Caco-2 (cell line): ENCODE results near the gene FKBP7. TPM values are rescaled to one million over a fixed set of nuclear protein-coding genes. Genes with fewer than 3 reads are reported as not detected.
A peak's percentile ranks its signal among the peaks of the same experiment; 100 is the strongest.

Source experiments
- BruUV-seq: library from RNA; stranded (reverse); fragments of 400-500 nt; replicated peaks from 2 replicates; lab custom pipeline; 2021; lab: Mats Ljungman, UMichigan
- CTCF ChIA-PET: fragments of 300-600 bp; sonication (Branson Sonifier 250); formaldehyde crosslinking; loops from one replicate; lab custom pipeline; 2022; ENCODE audit warnings: antibody characterized with exemption; lab: Charles Lee
- POLR2A ChIA-PET: fragments of 300-600 bp; sonication (Branson Sonifier 250); formaldehyde crosslinking; loops from one replicate; lab custom pipeline; 2022; ENCODE audit warnings: antibody characterized with exemption; lab: Charles Lee
- DNase-seq, 2 experiments: peaks; one replicate each; pipeline versions ENCODE4 v3.0.0 to v3.0.0-alpha.2; 2020 to 2022
- H3K27me3 ChIP-seq: replicated peaks from 2 replicates; pipeline ENCODE4 v1.6.0; 2011; ENCODE audit warnings: low read length; ENCODE audit not compliant: control insufficient read depth, insufficient read depth
- H3K36me3 ChIP-seq: 2 replicates; pipeline ENCODE4 v1.5.1; 2011; ENCODE audit warnings: low read length; ENCODE audit not compliant: control insufficient read depth, insufficient read depth
- H3K4me1 ChIP-seq: fragments of 250-450 bp; sonication (Bioruptor Pico); 2 replicates; pipeline ENCODE4 v1.5.1; 2020; ENCODE audit warnings: mild to moderate bottlenecking
- H3K4me3 ChIP-seq: 2 replicates; pipeline ENCODE4 v1.5.1; 2011; ENCODE audit warnings: low read depth, mild to moderate bottlenecking, control low read depth, low read length
- H3K9me3 ChIP-seq: fragments of 250-450 bp; sonication (Bioruptor Pico); 2 replicates; pipeline ENCODE4 v1.5.1; 2020; ENCODE audit warnings: mild to moderate bottlenecking, moderate library complexity
- H3K27ac Mint-ChIP-seq: one replicate; pipeline ENCODE4 v1.8.0; 2022; ENCODE audit warnings: mixed read lengths; ENCODE audit not compliant: unreplicated experiment
- H3K27me3 Mint-ChIP-seq: one replicate; pipeline ENCODE4 v1.8.0; 2022; ENCODE audit warnings: mixed read lengths; ENCODE audit not compliant: insufficient read depth, unreplicated experiment
- H3K36me3 Mint-ChIP-seq: one replicate; pipeline ENCODE4 v1.8.0; 2022; ENCODE audit warnings: mild to moderate bottlenecking, mixed read lengths; ENCODE audit not compliant: insufficient read depth, unreplicated experiment
- H3K4me1 Mint-ChIP-seq: one replicate; pipeline ENCODE4 v1.8.0; 2022; ENCODE audit warnings: low read depth, mixed read lengths; ENCODE audit not compliant: unreplicated experiment
- H3K4me3 Mint-ChIP-seq: one replicate; pipeline ENCODE4 v1.8.0; 2022; ENCODE audit warnings: mild to moderate bottlenecking, moderate library complexity, mixed read lengths; ENCODE audit not compliant: unreplicated experiment
- H3K9me3 Mint-ChIP-seq: one replicate; pipeline ENCODE4 v1.8.0; 2022; ENCODE audit warnings: mixed read lengths; ENCODE audit not compliant: unreplicated experiment
- intact Hi-C: fragments of 100-400 bp; cut with micrococcal nuclease; formaldehyde crosslinking; loops from one replicate; pipeline ENCODE4 v1.10.0; 2022; ENCODE audit not compliant: unreplicated experiment
- total RNA-seq: library from RNA; stranded (reverse); gene quantifications from 2 replicates; pipeline ENCODE4 v1.2.3, GENCODE V29; 2022
- TF ChIP-seq, protein P1 (sequence below), 2 experiments: fragments of 200-600 bp in 1 of 2; IDR thresholded peaks; 1 replicate in 1 of 2; 2 replicates in 1 of 2; pipeline versions ENCODE4 v1.5.1 to v1.8.0; 2011 to 2022; ENCODE audit warnings: antibody characterized with exemption in 1 of 2, control low read depth in 1 of 2, inconsistent platforms in 1 of 2, low read depth in 1 of 2, low read length in 1 of 2, mild to moderate bottlenecking in 1 of 2, moderate library complexity in 1 of 2; ENCODE audit not compliant: insufficient read depth in 1 of 2, severe bottlenecking in 1 of 2, unreplicated experiment in 1 of 2

The FKBP7 gene
- total RNA-seq, 1 experiment from 2014 or later, result 2.4 TPM

DNA sequence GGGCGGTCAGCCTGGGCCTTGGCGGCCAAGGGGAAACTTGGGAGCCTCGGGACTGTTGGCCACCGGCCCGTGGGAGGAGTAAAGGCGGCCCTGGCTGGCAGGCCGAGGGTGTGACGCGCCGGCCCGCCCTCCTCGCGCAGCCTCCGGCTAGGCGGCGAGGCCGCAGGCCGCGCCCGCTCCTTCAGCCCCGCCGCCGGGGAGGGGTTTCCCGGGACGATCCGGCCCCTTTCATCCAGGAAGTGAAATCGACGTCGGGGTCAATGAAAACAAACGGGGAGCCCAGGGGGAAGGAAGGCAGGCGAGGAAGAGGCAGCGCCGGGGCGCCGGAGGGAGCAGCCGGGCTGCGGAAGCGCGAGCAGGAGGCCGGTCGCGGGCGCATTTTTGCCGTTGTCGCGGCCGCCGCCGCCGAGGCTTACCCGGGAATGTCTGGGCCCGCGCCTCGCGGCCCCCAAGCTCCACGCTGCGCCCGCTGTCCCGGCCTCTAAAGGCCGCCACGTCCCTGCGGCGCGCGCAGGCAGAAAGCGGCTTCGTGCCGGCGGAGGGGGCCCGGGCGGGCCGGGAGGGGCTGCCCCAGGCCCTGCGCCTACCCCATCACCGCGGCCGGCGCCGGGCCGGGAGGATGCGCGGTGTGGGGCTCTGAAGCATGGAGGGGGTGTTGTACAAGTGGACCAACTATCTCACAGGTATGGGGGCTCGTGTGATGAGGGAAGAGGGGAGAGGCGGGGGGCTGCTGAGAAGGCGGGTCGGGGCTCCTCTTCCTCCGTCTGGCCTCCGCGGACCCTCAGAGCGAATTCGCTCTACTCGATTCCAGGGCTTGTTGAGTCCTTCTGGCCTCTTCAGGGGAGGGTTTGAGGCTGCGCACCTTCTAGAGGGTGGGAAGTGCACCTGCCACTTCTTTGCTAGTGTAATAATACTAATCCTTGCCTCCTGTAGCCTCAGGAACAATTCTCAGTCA, 2.1 kb upstream of the FKBP7 start, which contains the start of gene PLEKHA3:
Gene PLEKHA3, plus strand, starts transcription at position 231 of the 955 bp plus-strand sequence. Its CDS starts 413 bp downstream, at position 644.
- no peaks in the 10 kb centered on the region for H3K36me3 ChIP-seq
- POLR2A ChIA-PET, result interaction anchor here (1.5 kb wide), 1 partner anchor 29 kb away, joined by 22 read pairs; the partner anchor contains the start of genes PJVK and PRKRA
- peak within 1 kb of the TSS; percentile 60 for H3K4me3 ChIP-seq
- no peaks in the 10 kb centered on the region for H3K27me3 Mint-ChIP-seq
- no peaks in the 10 kb centered on the region for H3K27me3 ChIP-seq
- peaks cover 5% of the 10 kb centered on the region for H3K4me1 Mint-ChIP-seq
- no TSS peak for BruUV-seq
- H3K4me1 ChIP-seq, result peaks cover 7% of the 10 kb centered on the region; the same call in 1 of the 2 replicates
- no peaks in the 10 kb centered on the region for H3K9me3 Mint-ChIP-seq
- peak within 1 kb of the TSS; percentile 96 for H3K27ac Mint-ChIP-seq
- H3K36me3 Mint-ChIP-seq, result peaks cover 18% of the 10 kb centered on the region
- H3K9me3 ChIP-seq, result no peaks in the 10 kb centered on the region
- TF ChIP-seq, protein P1, sequence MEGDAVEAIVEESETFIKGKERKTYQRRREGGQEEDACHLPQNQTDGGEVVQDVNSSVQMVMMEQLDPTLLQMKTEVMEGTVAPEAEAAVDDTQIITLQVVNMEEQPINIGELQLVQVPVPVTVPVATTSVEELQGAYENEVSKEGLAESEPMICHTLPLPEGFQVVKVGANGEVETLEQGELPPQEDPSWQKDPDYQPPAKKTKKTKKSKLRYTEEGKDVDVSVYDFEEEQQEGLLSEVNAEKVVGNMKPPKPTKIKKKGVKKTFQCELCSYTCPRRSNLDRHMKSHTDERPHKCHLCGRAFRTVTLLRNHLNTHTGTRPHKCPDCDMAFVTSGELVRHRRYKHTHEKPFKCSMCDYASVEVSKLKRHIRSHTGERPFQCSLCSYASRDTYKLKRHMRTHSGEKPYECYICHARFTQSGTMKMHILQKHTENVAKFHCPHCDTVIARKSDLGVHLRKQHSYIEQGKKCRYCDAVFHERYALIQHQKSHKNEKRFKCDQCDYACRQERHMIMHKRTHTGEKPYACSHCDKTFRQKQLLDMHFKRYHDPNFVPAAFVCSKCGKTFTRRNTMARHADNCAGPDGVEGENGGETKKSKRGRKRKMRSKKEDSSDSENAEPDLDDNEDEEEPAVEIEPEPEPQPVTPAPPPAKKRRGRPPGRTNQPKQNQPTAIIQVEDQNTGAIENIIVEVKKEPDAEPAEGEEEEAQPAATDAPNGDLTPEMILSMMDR (IDR thresholded peaks at IDR 0.05; ENCODE audit: insufficient read depth in 1 of 2, low read depth in 1 of 2, low read length in 1 of 2, severe bottlenecking in 1 of 2, unreplicated experiment in 1 of 2), result no peak
- CTCF ChIA-PET, result interaction anchor here (1.3 kb wide), 1 partner anchor 30 kb away, joined by 5 read pairs; the partner anchor contains the start of genes PJVK and PRKRA
- peak; percentile 94 to 95 for DNase-seq
- H3K4me3 Mint-ChIP-seq, result peak within 1 kb of the TSS; percentile 99
- intact Hi-C loops, result loop anchor here (1.0 to 2.0 kb wide), 4 partner anchors 9 to 368 kb away; partner anchors contain the start of genes PJVK, PRKRA and RBM45

DNA sequence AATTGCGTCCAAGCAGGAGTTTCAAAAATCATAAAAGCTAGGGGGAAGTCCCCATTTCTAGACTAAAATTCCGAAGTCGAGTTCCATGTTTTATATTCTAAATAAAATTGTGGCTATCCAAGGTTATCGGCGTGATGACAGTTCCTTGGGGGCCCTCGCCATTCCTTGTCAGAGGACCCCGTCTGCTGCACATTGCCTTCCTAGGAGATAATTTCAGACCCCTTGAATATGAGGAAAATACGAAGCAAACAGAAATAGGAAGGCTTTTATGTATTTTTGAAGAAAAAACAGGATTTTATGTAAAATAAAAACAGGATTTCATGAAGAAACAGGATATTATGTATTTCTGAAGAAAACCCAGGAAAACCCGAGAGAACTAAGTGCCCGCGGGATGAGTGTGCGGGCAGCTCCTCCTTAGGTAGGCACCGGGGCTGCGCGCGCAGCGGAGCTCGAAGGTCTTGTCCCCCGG, 1.4 kb upstream of the FKBP7 start:
- peaks cover 7% of the 10 kb centered on the region; the same call in 1 of the 2 replicates for H3K4me1 ChIP-seq
- DNase-seq, result no peak
- no peaks in the 10 kb centered on the region for H3K27me3 Mint-ChIP-seq
- H3K9me3 Mint-ChIP-seq, result no peaks in the 10 kb centered on the region
- ChIA-PET POLR2A (interaction anchor here (1.5 kb wide), 1 partner anchor 29 kb away, joined by 22 read pairs; the partner anchor contains the start of genes PJVK and PRKRA), CTCF (interaction anchor here (1.3 kb wide), 1 partner anchor 29 kb away, joined by 5 read pairs; the partner anchor contains the start of genes PJVK and PRKRA)
- no peaks in the 10 kb centered on the region for H3K27me3 ChIP-seq
- peaks cover 18% of the 10 kb centered on the region for H3K36me3 Mint-ChIP-seq
- TF ChIP-seq, protein P1 (IDR thresholded peaks at IDR 0.05; ENCODE audit: insufficient read depth in 1 of 2, low read depth in 1 of 2, low read length in 1 of 2, severe bottlenecking in 1 of 2, unreplicated experiment in 1 of 2), result no peak
- intact Hi-C loops, result loop anchor here (1.0 to 2.0 kb wide), 4 partner anchors 10 to 367 kb away; partner anchors contain the start of genes PJVK, PRKRA and RBM45
- H3K4me1 Mint-ChIP-seq, result peaks cover 5% of the 10 kb centered on the region
- no TSS peak for BruUV-seq
- H3K4me3 Mint-ChIP-seq, result peak overlapping the region; percentile 99
- H3K36me3 ChIP-seq, result no peaks in the 10 kb centered on the region
- no peaks in the 10 kb centered on the region for H3K9me3 ChIP-seq
- H3K4me3 ChIP-seq, result peak overlapping the region; percentile 60
- peak overlapping the region; percentile 96 for H3K27ac Mint-ChIP-seq

DNA sequence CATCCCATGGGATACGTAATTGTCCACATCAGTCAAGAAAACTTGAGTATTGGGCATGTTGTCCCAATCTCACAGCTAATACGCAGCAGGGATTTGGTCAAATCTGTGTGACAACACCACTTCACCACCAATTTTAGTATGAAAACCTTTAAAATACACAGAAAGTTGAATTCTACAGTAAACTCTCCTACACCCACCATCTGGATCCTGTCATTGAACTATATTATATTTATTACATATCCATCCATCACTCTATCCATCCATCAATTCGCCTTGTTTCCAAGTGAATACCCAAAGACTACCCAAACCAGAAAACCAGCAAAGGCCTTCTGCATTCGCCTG, 846 bp upstream of the FKBP7 start:
- POLR2A ChIA-PET, result no interaction called here
- H3K4me3 ChIP-seq, result peak overlapping the region; percentile 60
- H3K27me3 ChIP-seq, result no peaks in the 10 kb centered on the region
- H3K9me3 ChIP-seq, result no peaks in the 10 kb centered on the region
- BruUV-seq, result no TSS peak
- Mint-ChIP-seq H3K9me3 (no peaks in the 10 kb centered on the region), H3K27me3 (no peaks in the 10 kb centered on the region), H3K36me3 (peaks cover 18% of the 10 kb centered on the region), H3K4me1 (peaks cover 5% of the 10 kb centered on the region), H3K27ac (peak overlapping the region; percentile 96), H3K4me3 (peak overlapping the region; percentile 99)
- no peak for DNase-seq
- intact Hi-C loops, result no loop called here
- TF ChIP-seq, protein P1 (IDR thresholded peaks at IDR 0.05; ENCODE audit: insufficient read depth in 1 of 2, low read depth in 1 of 2, low read length in 1 of 2, severe bottlenecking in 1 of 2, unreplicated experiment in 1 of 2), result no peak
- no peaks in the 10 kb centered on the region for H3K36me3 ChIP-seq
- CTCF ChIA-PET, result interaction anchor here (1.3 kb wide), 1 partner anchor 28 kb away, joined by 5 read pairs; the partner anchor contains the start of genes PJVK and PRKRA
- H3K4me1 ChIP-seq, result peaks cover 7% of the 10 kb centered on the region; the same call in 1 of the 2 replicates
